NCI-H146 (cell line): ENCODE measurements around the gene TEAD3.

ENCODE experiments used
- DNase-seq: peaks from one replicate; lab custom pipeline; 2025; lab: John Stamatoyannopoulos, UW

Gene TEAD3

GRCh38 chr6:35492258-35492973, 4.5 kb downstream of the TEAD3 start:
- DNase-seq, result no peak

GRCh38 chr6:35491558-35492257, 5.2 kb downstream of the TEAD3 start:
- DNase-seq, result no peak

GRCh38 chr6:35490821-35491557, 5.9 kb downstream of the TEAD3 start:
- no peak for DNase-seq

GRCh38 chr6:35489995-35490791, 6.7 kb downstream of the TEAD3 start:
- DNase-seq, result no peak

GRCh38 chr6:35489066-35489465, 7.8 kb downstream of the TEAD3 start:
- DNase-seq, result no peak

- DNase-seq, result no peak
These were observed 8.4 kb downstream of the TEAD3 start for GRCh38 chr6:35488517-35488862.

GRCh38 chr6:35487658-35488516, 9.0 kb downstream of the TEAD3 start:
- no peak for DNase-seq

GRCh38 chr6:35486005-35486925, 10.6 kb downstream of the TEAD3 start:
- DNase-seq, result peak; percentile 30

- no peak for DNase-seq
These were observed 11.4 kb downstream of the TEAD3 start for GRCh38 chr6:35485402-35485877.

GRCh38 chr6:35484921-35485392, 11.9 kb downstream of the TEAD3 start:
- DNase-seq, result no peak

- DNase-seq, result no peak
These were observed 12.8 kb downstream of the TEAD3 start for GRCh38 chr6:35483893-35484645.

GRCh38 chr6:35483490-35483889, 13.4 kb downstream of the TEAD3 start:
- no peak for DNase-seq

GRCh38 chr6:35483062-35483461, 13.8 kb downstream of the TEAD3 start:
- no peak for DNase-seq

- no peak for DNase-seq
These were observed 15.7 kb downstream of the TEAD3 start for GRCh38 chr6:35481226-35481625.

- DNase-seq, result no peak
These were observed 16.7 kb downstream of the TEAD3 start for GRCh38 chr6:35480176-35480575.

GRCh38 chr6:35478259-35478658, 18.6 kb downstream of the TEAD3 start:
- DNase-seq, result no peak

GRCh38 chr6:35477551-35478179, 19.2 kb downstream of the TEAD3 start:
- DNase-seq, result no peak

- no peak for DNase-seq
These were observed 19.9 kb downstream of the TEAD3 start for GRCh38 chr6:35477028-35477427.

- DNase-seq, result no peak
These were observed 20.9 kb downstream of the TEAD3 start for GRCh38 chr6:35476004-35476403.
